ENCODE results near the gene PKIG. TPM values are rescaled to one million over a fixed set of nuclear protein-coding genes. Genes with fewer than 3 reads are reported as not detected.

Gene PKIG
- total and polyA plus RNA-seq, 12 donors: 43.9 to 225 (median 111) TPM

- Histone ChIP-seq H3K36me3 (replicated peaks in 1 of 2) (peaks cover 0 to 16% of the 10 kb centered on the region in 2 donors), H3K4me3 (no peak overlapping the region), H3K4me1 (replicated peaks in 1 of 2) (peaks cover 20 to 47% of the 10 kb centered on the region in 2 donors), H3K9me3 (replicated peaks in 1 of 3) (no peaks in the 10 kb centered on the region), H3K27ac (peak overlapping the region in 2 of 5 donors; percentile 59), H3K27me3 (no peaks in the 10 kb centered on the region)
- TF ChIP-seq CTCF (IDR thresholded peaks at IDR 0.05) (no peak), POLR2A (IDR thresholded peaks at IDR 0.05) (no peak)
- intact Hi-C loops (cut with DNase I): loop anchor here in 1 of 2 donors (5.0 kb wide), 1 partner anchor 57 kb away; no protein-coding TSS in a partner anchor
- WGBS, 4 donors: 27 to 38% (median 29%) methylated on average over 1 of the region's 1 CpG; no CpG with 5 or more reads in 1 of the 4 donors
- peak in 5 of 7 donors; percentile 65 to 87 (median 77) for DNase-seq
These were observed 12.4 kb downstream of the PKIG start for GRCh38 chr20:44594730-44595129.

GRCh38 chr20:44596010-44596409 is 13.6 kb downstream of the PKIG start:
- no peak for DNase-seq
- peaks cover 0 to 6% of the 10 kb centered on the region in 2 donors for H3K36me3 ChIP-seq (replicated peaks in 1 of 2)
- peaks cover 33 to 59% of the 10 kb centered on the region in 2 donors for H3K4me1 ChIP-seq (replicated peaks in 1 of 2)

GRCh38 chr20:44596876-44597275 is 14.5 kb downstream of the PKIG start:
- H3K4me1 ChIP-seq (replicated peaks in 1 of 2): peaks cover 41 to 68% of the 10 kb centered on the region in 2 donors
- peak overlapping the region in 1 of 5 donors; percentile 88 for H3K27ac ChIP-seq
- no peak for DNase-seq
- no peak overlapping the region for H3K4me3 ChIP-seq
- intact Hi-C loops (cut with DNase I): no loop called here
- WGBS, 4 donors: 82 to 97% (median 93%) methylated on average over 3 of the region's 3 CpGs
- no peaks in the 10 kb centered on the region for H3K9me3 ChIP-seq (replicated peaks in 1 of 3)
- H3K36me3 ChIP-seq (replicated peaks in 1 of 2): peaks cover 0 to 3% of the 10 kb centered on the region in 2 donors
- H3K27me3 ChIP-seq: no peaks in the 10 kb centered on the region
- no peak for TF ChIP-seq POLR2A (IDR thresholded peaks at IDR 0.05)
- no peak for TF ChIP-seq CTCF (IDR thresholded peaks at IDR 0.05)

More at GRCh38 chr20:44596010-44596409, 13.6 kb downstream of the PKIG start:
- no peaks in the 10 kb centered on the region for H3K27me3 ChIP-seq
- intact Hi-C loops (cut with DNase I): no loop called here
- TF ChIP-seq POLR2A (IDR thresholded peaks at IDR 0.05): no peak
- TF ChIP-seq CTCF (IDR thresholded peaks at IDR 0.05): no peak
- peak overlapping the region in 1 of 5 donors; percentile 22 for H3K27ac ChIP-seq
- WGBS, 4 donors: 93 to 95% (median 94%) methylated on average over 4 of the region's 4 CpGs
- no peak overlapping the region for H3K4me3 ChIP-seq
- H3K9me3 ChIP-seq (replicated peaks in 1 of 3): no peaks in the 10 kb centered on the region

- no peak for DNase-seq
- WGBS, 4 donors: 66 to 90% (median 73%) methylated on average over 2 to 4 of the region's 4 CpGs
- H3K9me3 ChIP-seq (replicated peaks in 1 of 3): no peaks in the 10 kb centered on the region
- no peak overlapping the region for H3K4me3 ChIP-seq
- H3K27ac ChIP-seq: peak overlapping the region in 4 of 5 donors; percentile 9 to 93 (median 89)
- intact Hi-C loops (cut with DNase I): no loop called here
- TF ChIP-seq CTCF (IDR thresholded peaks at IDR 0.05) (no peak), POLR2A (IDR thresholded peaks at IDR 0.05) (no peak)
- peaks cover 0 to 2% of the 10 kb centered on the region in 2 donors for H3K36me3 ChIP-seq (replicated peaks in 1 of 2)
- H3K27me3 ChIP-seq: no peaks in the 10 kb centered on the region
- peaks cover 47 to 75% of the 10 kb centered on the region in 2 donors for H3K4me1 ChIP-seq (replicated peaks in 1 of 2)
These were observed 15.1 kb downstream of the PKIG start for GRCh38 chr20:44597516-44597915.

Measured in adrenal gland (tissue), 12 donors.